Measurements from ENCODE around the gene CRKL. TPM values are rescaled to one million over a fixed set of nuclear protein-coding genes. Genes with fewer than 3 reads are reported as not detected.
A peak's percentile ranks its signal among the peaks of the same experiment; 100 is the strongest.

Gene CRKL
- total RNA-seq, 1 donor from 2014 or later: 53.6 TPM

GRCh38 chr22:20978419-20978818 is 61.2 kb downstream of the CRKL start:
- no peak for DNase-seq (ENCODE audit: low read depth)
- H3K4me3 ChIP-seq (ENCODE audit: low read depth, low read length): no peak overlapping the region
- TF ChIP-seq, protein P1, sequence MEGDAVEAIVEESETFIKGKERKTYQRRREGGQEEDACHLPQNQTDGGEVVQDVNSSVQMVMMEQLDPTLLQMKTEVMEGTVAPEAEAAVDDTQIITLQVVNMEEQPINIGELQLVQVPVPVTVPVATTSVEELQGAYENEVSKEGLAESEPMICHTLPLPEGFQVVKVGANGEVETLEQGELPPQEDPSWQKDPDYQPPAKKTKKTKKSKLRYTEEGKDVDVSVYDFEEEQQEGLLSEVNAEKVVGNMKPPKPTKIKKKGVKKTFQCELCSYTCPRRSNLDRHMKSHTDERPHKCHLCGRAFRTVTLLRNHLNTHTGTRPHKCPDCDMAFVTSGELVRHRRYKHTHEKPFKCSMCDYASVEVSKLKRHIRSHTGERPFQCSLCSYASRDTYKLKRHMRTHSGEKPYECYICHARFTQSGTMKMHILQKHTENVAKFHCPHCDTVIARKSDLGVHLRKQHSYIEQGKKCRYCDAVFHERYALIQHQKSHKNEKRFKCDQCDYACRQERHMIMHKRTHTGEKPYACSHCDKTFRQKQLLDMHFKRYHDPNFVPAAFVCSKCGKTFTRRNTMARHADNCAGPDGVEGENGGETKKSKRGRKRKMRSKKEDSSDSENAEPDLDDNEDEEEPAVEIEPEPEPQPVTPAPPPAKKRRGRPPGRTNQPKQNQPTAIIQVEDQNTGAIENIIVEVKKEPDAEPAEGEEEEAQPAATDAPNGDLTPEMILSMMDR (conservative IDR thresholded peaks at IDR 0.05; ENCODE audit: low read depth, low read length): no peak

GRCh38 chr22:20979243-20979809 is 62.1 kb downstream of the CRKL start:
- H3K4me3 ChIP-seq (ENCODE audit: low read depth, low read length): peak overlapping the region; percentile 30
- DNase-seq (ENCODE audit: low read depth): no peak
- TF ChIP-seq, protein P1 (conservative IDR thresholded peaks at IDR 0.05; ENCODE audit: low read depth, low read length): no peak

DNA sequence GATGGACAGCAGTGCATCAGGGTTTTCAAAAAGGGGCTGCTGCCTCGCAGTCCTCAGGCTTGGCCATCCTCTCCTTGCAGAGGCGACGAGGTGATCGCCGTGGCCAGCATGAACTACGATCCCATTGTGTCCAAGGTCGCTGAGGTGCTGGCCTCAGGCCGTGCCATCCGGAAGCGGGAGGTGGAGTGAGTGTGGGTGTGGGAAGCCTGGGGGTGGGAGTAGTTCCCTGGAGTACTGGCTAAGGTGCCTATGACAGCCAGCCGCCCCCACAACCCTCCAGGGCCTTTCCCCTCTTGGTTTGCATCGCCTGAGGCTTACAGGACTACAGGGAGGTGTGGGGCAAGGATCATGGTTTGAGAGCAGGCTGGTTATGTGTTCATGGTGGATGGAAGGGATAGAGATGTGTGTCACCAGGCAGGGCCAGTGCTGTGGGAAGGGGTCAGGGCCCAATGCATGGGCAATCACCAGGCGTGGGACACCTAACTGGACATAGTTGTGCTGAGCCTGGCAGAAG is 62.8 kb downstream of the CRKL start:
- no peak for DNase-seq (ENCODE audit: low read depth)
- TF ChIP-seq, protein P1 (conservative IDR thresholded peaks at IDR 0.05; ENCODE audit: low read depth, low read length): no peak
- H3K4me3 ChIP-seq (ENCODE audit: low read depth, low read length): no peak overlapping the region

DNA sequence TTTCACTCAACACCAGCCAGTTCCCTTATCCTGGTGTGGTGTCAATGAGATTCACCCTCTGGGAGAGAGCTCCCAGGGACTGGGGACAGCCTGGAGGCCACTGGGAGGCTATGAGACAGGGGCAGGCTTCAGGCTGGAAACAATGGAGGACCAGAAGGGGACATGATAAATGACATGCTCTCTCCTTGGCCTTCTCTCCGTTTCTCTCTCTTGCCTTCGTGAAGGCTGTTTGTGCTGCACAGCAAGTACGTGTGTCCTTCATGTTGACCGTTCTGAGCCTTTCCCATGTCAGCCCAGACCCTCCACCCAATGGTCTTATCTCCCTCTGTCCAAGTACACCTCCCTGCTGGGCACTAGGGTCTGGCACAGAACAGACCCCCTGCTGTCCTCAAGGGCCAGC is 63.3 kb downstream of the CRKL start:
- DNase-seq (ENCODE audit: low read depth): no peak
- TF ChIP-seq, protein P1 (conservative IDR thresholded peaks at IDR 0.05; ENCODE audit: low read depth, low read length): no peak
- no peak overlapping the region for H3K4me3 ChIP-seq (ENCODE audit: low read depth, low read length)

DNA sequence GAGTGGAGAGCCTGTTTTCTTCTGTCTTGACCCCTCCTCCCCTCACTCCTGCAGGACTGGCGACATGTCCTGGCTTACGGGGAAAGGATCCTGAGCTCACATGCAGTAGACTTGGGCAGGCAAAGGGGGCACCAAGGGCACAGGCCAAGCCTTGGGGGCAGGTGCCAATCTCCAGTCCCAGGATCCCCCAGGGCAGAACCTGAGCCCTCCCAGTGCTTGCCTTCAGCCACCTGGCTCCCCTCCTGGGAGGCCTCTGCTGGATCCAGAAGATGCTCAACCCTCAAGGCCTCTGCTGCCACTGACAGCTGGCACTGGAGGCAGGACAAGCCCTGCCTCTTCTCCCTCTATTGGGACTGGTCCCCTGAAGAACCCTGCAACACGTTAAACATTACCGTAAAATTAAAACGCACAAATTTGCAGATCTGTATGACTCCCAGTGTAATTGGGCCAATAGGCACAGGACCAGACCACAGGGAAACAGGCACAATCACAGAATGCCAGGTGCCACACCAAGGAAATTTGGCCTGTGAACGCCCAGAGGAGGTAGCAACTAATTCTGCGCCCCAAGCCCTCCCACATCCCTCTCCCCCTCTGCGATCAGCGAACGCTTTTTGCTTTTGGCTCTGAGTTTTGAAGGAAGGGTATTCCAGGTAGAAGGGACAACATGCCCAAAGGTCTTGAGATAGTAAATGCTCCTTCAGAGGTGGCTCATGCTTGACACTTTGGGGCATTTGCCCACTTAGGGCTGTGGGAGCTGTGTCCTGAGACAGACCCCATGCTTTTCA is 63.9 kb downstream of the CRKL start:
- TF ChIP-seq, protein P1 (conservative IDR thresholded peaks at IDR 0.05; ENCODE audit: low read depth, low read length): no peak
- peak overlapping the region; percentile 69 for H3K4me3 ChIP-seq (ENCODE audit: low read depth, low read length)
- DNase-seq (ENCODE audit: low read depth): no peak

GRCh38 chr22:20981787-20982562 is 64.8 kb downstream of the CRKL start, which contains the start of gene LZTR1:
TSS of gene LZTR1 (plus strand) at chr22:20982297. CDS start at chr22:20982372, 75 bp downstream.
- H3K4me3 ChIP-seq (ENCODE audit: low read depth, low read length): peak within 1 kb of the TSS; percentile 69
- DNase-seq (ENCODE audit: low read depth): no peak
- TF ChIP-seq, protein P1 (conservative IDR thresholded peaks at IDR 0.05; ENCODE audit: low read depth, low read length): peak; percentile 59

Data from epithelial cell of proximal tubule (primary cell).